GM10266 (cell line): ENCODE results near the gene ATXN10.

ENCODE experiments used
- DNase-seq: peaks from one replicate; pipeline ENCODE4 v3.0.0; 2012; ENCODE audit errors: extremely low spot score
- CTCF ChIP-seq: IDR thresholded peaks from 2 replicates; pipeline ENCODE4 v1.5.1; 2012; ENCODE audit warnings: mild to moderate bottlenecking, low read depth; ENCODE audit not compliant: control insufficient read depth, insufficient read depth; ENCODE audit errors: missing control alignments

The ATXN10 gene

GRCh38 chr22:45876136-45877035, 204.8 kb downstream of the ATXN10 start:
- no peak for DNase-seq
- TF ChIP-seq CTCF: no peak

- TF ChIP-seq CTCF: no peak
- no peak for DNase-seq
Measured at GRCh38 chr22:45877036-45877380, 205.4 kb downstream of the ATXN10 start.

GRCh38 chr22:45877651-45878050, 206.0 kb downstream of the ATXN10 start:
- TF ChIP-seq CTCF: no peak
- no peak for DNase-seq

GRCh38 chr22:45878051-45878781, 206.6 kb downstream of the ATXN10 start:
- no peak for TF ChIP-seq CTCF

GRCh38 chr22:45878901-45879551, 207.4 kb downstream of the ATXN10 start:
- TF ChIP-seq CTCF: no peak
- no peak for DNase-seq

More at GRCh38 chr22:45878051-45878781, 206.6 kb downstream of the ATXN10 start:
- no peak for DNase-seq

GRCh38 chr22:45879552-45879949, 207.9 kb downstream of the ATXN10 start:
- no peak for TF ChIP-seq CTCF
- no peak for DNase-seq
